ENCODE data around the gene CACNA2D4.

CACNA2D4 gene

GRCh38 chr12:1822699-1823098 is 95.8 kb downstream of the CACNA2D4 start:
- no peak overlapping the region for H2BK12ac ChIP-seq (ENCODE audit: low read length in 2 of 2)
- 81% methylated on average over 11 of the region's 11 CpGs for WGBS
- no peaks in the 10 kb centered on the region for H3K79me1 ChIP-seq (replicated peaks; ENCODE audit: low read length, poor library complexity, severe bottlenecking)
- H2BK15ac ChIP-seq (ENCODE audit: low read depth, poor library complexity, severe bottlenecking), result peak overlapping the region; percentile 12
- H2AK5ac ChIP-seq (ENCODE audit: low read length, severe bottlenecking), result no peak overlapping the region
- H4K91ac ChIP-seq (ENCODE audit: low read length), result no peak overlapping the region
- peaks cover 66 to 81% of the 10 kb centered on the region in 2 experiments for H3K27me3 ChIP-seq (ENCODE audit: control insufficient read depth in 1 of 2, insufficient read depth in 1 of 2, low read length in 2 of 2)
- no peak overlapping the region for H3K4me2 ChIP-seq (ENCODE audit: low read length, poor library complexity, severe bottlenecking)
- H3K4ac ChIP-seq (ENCODE audit: low read depth in 1 of 2, low read length in 2 of 2), result no peak overlapping the region
- H2AFZ ChIP-seq (ENCODE audit: low read depth, low read length), result no peak overlapping the region
- H3K27ac ChIP-seq (ENCODE audit: low read length, poor library complexity, severe bottlenecking), result no peak overlapping the region
- H2BK5ac ChIP-seq (ENCODE audit: low read depth, low read length, poor library complexity, severe bottlenecking), result no peak overlapping the region
- no peak overlapping the region for H3K9ac ChIP-seq (ENCODE audit: low read length)
- H3K4me1 ChIP-seq (ENCODE audit: control insufficient read depth, insufficient read depth, low read depth, low read length), result peaks cover 4% of the 10 kb centered on the region
- no peaks in the 10 kb centered on the region for H3K36me3 ChIP-seq (ENCODE audit: control insufficient read depth in 1 of 2, insufficient read depth in 2 of 2, low read depth in 1 of 2, low read length in 2 of 2)
- no peak for DNase-seq
- no peak overlapping the region for H3K18ac ChIP-seq (ENCODE audit: low read depth in 1 of 2, low read length in 2 of 2)
- H2BK120ac ChIP-seq (ENCODE audit: low read depth, low read length), result no peak overlapping the region
- no peaks in the 10 kb centered on the region for H3K9me3 ChIP-seq (ENCODE audit: control insufficient read depth, low read length)
- no peak overlapping the region for H4K8ac ChIP-seq (ENCODE audit: low read length)
- H3K23ac ChIP-seq (ENCODE audit: low read length in 2 of 2), result no peak overlapping the region
- H3K14ac ChIP-seq (ENCODE audit: low read length in 2 of 2), result no peak overlapping the region
- H3K4me3 ChIP-seq (ENCODE audit: insufficient read depth in 1 of 2, low read depth in 1 of 2, low read length in 2 of 2), result no peak overlapping the region

- no peak overlapping the region for H3K14ac ChIP-seq (ENCODE audit: low read length in 2 of 2)
- no peaks in the 10 kb centered on the region for H3K9me3 ChIP-seq (ENCODE audit: control insufficient read depth, low read length)
- no peak overlapping the region for H3K27ac ChIP-seq (ENCODE audit: low read length, poor library complexity, severe bottlenecking)
- peak overlapping the region in 1 of 2 experiments; percentile 57 for H2BK12ac ChIP-seq (ENCODE audit: low read length in 2 of 2)
- H3K4me1 ChIP-seq (ENCODE audit: control insufficient read depth, insufficient read depth, low read depth, low read length), result peaks cover 4% of the 10 kb centered on the region
- H3K23ac ChIP-seq (ENCODE audit: low read length in 2 of 2), result no peak overlapping the region
- H3K4me3 ChIP-seq (ENCODE audit: insufficient read depth in 1 of 2, low read depth in 1 of 2, low read length in 2 of 2), result no peak overlapping the region
- peaks cover 66 to 78% of the 10 kb centered on the region in 2 experiments for H3K27me3 ChIP-seq (ENCODE audit: control insufficient read depth in 1 of 2, insufficient read depth in 1 of 2, low read length in 2 of 2)
- no peak overlapping the region for H2BK5ac ChIP-seq (ENCODE audit: low read depth, low read length, poor library complexity, severe bottlenecking)
- no peak overlapping the region for H3K4ac ChIP-seq (ENCODE audit: low read depth in 1 of 2, low read length in 2 of 2)
- H2BK120ac ChIP-seq (ENCODE audit: low read depth, low read length), result peak overlapping the region; percentile 55
- 42% methylated on average over 9 of the region's 12 CpGs for WGBS
- H3K79me1 ChIP-seq (replicated peaks; ENCODE audit: low read length, poor library complexity, severe bottlenecking), result no peaks in the 10 kb centered on the region
- H3K9ac ChIP-seq (ENCODE audit: low read length), result no peak overlapping the region
- H2AFZ ChIP-seq (ENCODE audit: low read depth, low read length), result no peak overlapping the region
- no peak overlapping the region for H4K91ac ChIP-seq (ENCODE audit: low read length)
- no peak overlapping the region for H2AK5ac ChIP-seq (ENCODE audit: low read length, severe bottlenecking)
- no peaks in the 10 kb centered on the region for H3K36me3 ChIP-seq (ENCODE audit: control insufficient read depth in 1 of 2, insufficient read depth in 2 of 2, low read depth in 1 of 2, low read length in 2 of 2)
- no peak overlapping the region for H3K4me2 ChIP-seq (ENCODE audit: low read length, poor library complexity, severe bottlenecking)
- peak overlapping the region in 1 of 2 experiments; percentile 42 for H3K18ac ChIP-seq (ENCODE audit: low read depth in 1 of 2, low read length in 2 of 2)
- DNase-seq, result no peak
- no peak overlapping the region for H4K8ac ChIP-seq (ENCODE audit: low read length)
- no peak overlapping the region for H2BK15ac ChIP-seq (ENCODE audit: low read depth, poor library complexity, severe bottlenecking)
Measured at GRCh38 chr12:1821805-1822204, 96.6 kb downstream of the CACNA2D4 start.

GRCh38 chr12:1820896-1821291 is 97.6 kb downstream of the CACNA2D4 start:
- Histone ChIP-seq H3K4me1 (ENCODE audit: control insufficient read depth, insufficient read depth, low read depth, low read length) (peaks cover 4% of the 10 kb centered on the region), H3K4ac (ENCODE audit: low read depth in 1 of 2, low read length in 2 of 2) (no peak overlapping the region), H4K91ac (ENCODE audit: low read length) (no peak overlapping the region), H3K9ac (ENCODE audit: low read length) (no peak overlapping the region), H2BK15ac (ENCODE audit: low read depth, poor library complexity, severe bottlenecking) (no peak overlapping the region), H2BK5ac (ENCODE audit: low read depth, low read length, poor library complexity, severe bottlenecking) (no peak overlapping the region), H3K23ac (ENCODE audit: low read length in 2 of 2) (no peak overlapping the region), H3K79me1 (replicated peaks; ENCODE audit: low read length, poor library complexity, severe bottlenecking) (no peaks in the 10 kb centered on the region), H4K8ac (ENCODE audit: low read length) (no peak overlapping the region), H3K18ac (ENCODE audit: low read depth in 1 of 2, low read length in 2 of 2) (no peak overlapping the region), H2AFZ (ENCODE audit: low read depth, low read length) (no peak overlapping the region), H3K9me3 (ENCODE audit: control insufficient read depth, low read length) (no peaks in the 10 kb centered on the region), H2BK120ac (ENCODE audit: low read depth, low read length) (no peak overlapping the region), H3K4me2 (ENCODE audit: low read length, poor library complexity, severe bottlenecking) (no peak overlapping the region), H2AK5ac (ENCODE audit: low read length, severe bottlenecking) (no peak overlapping the region), H2BK12ac (ENCODE audit: low read length in 2 of 2) (no peak overlapping the region), H3K4me3 (ENCODE audit: insufficient read depth in 1 of 2, low read depth in 1 of 2, low read length in 2 of 2) (no peak overlapping the region), H3K27ac (ENCODE audit: low read length, poor library complexity, severe bottlenecking) (no peak overlapping the region), H3K27me3 (ENCODE audit: control insufficient read depth in 1 of 2, insufficient read depth in 1 of 2, low read length in 2 of 2) (peaks cover 69 to 85% of the 10 kb centered on the region in 2 experiments), H3K36me3 (ENCODE audit: control insufficient read depth in 1 of 2, insufficient read depth in 2 of 2, low read depth in 1 of 2, low read length in 2 of 2) (no peaks in the 10 kb centered on the region), H3K14ac (ENCODE audit: low read length in 2 of 2) (no peak overlapping the region)
- DNase-seq, result no peak
- WGBS, result 82% methylated on average over 11 of the region's 11 CpGs

- Histone ChIP-seq H2BK12ac (ENCODE audit: low read length in 2 of 2) (peak within 1 kb of the TSS in 1 of 2 experiments; percentile 46), H3K36me3 (ENCODE audit: control insufficient read depth in 1 of 2, insufficient read depth in 2 of 2, low read depth in 1 of 2, low read length in 2 of 2) (no peaks in the 10 kb centered on the region), H3K18ac (ENCODE audit: low read depth in 1 of 2, low read length in 2 of 2) (peak within 1 kb of the TSS in 1 of 2 experiments; percentile 42), H3K4ac (ENCODE audit: low read depth in 1 of 2, low read length in 2 of 2) (no peak within 1 kb of the TSS), H3K23ac (ENCODE audit: low read length in 2 of 2) (peak within 1 kb of the TSS in 1 of 2 experiments; percentile 68), H2AFZ (ENCODE audit: low read depth, low read length) (no peak within 1 kb of the TSS), H3K9ac (ENCODE audit: low read length) (no peak within 1 kb of the TSS), H3K9me3 (ENCODE audit: control insufficient read depth, low read length) (no peaks in the 10 kb centered on the region), H2BK120ac (ENCODE audit: low read depth, low read length) (no peak within 1 kb of the TSS), H2BK15ac (ENCODE audit: low read depth, poor library complexity, severe bottlenecking) (no peak within 1 kb of the TSS), H4K91ac (ENCODE audit: low read length) (no peak within 1 kb of the TSS), H3K27me3 (ENCODE audit: control insufficient read depth in 1 of 2, insufficient read depth in 1 of 2, low read length in 2 of 2) (peaks cover 68 to 85% of the 10 kb centered on the region in 2 experiments), H2BK5ac (ENCODE audit: low read depth, low read length, poor library complexity, severe bottlenecking) (no peak within 1 kb of the TSS), H3K79me1 (replicated peaks; ENCODE audit: low read length, poor library complexity, severe bottlenecking) (no peaks in the 10 kb centered on the region), H4K8ac (ENCODE audit: low read length) (no peak within 1 kb of the TSS), H3K4me3 (ENCODE audit: insufficient read depth in 1 of 2, low read depth in 1 of 2, low read length in 2 of 2) (no peak within 1 kb of the TSS), H3K27ac (ENCODE audit: low read length, poor library complexity, severe bottlenecking) (no peak within 1 kb of the TSS), H3K4me1 (ENCODE audit: control insufficient read depth, insufficient read depth, low read depth, low read length) (peaks cover 4% of the 10 kb centered on the region), H2AK5ac (ENCODE audit: low read length, severe bottlenecking) (no peak within 1 kb of the TSS), H3K4me2 (ENCODE audit: low read length, poor library complexity, severe bottlenecking) (no peak within 1 kb of the TSS), H3K14ac (ENCODE audit: low read length in 2 of 2) (peak within 1 kb of the TSS in 1 of 2 experiments; percentile 66)
- 30% methylated on average over 31 of the region's 34 CpGs for WGBS
- peak; percentile 38 for DNase-seq
Measured at GRCh38 chr12:1820191-1820895, 98.1 kb downstream of the CACNA2D4 start, which contains the start of gene LRTM2. TSS of gene LRTM2 (plus strand) at chr12:1820565. CDS start at chr12:1828149, 7,584 bp downstream.

Measured in mesenchymal stem cell (in vitro differentiated cells and primary cell).